IMR-90 (cell line): ENCODE measurements around the gene ZNF593. TPM values are rescaled to one million over a fixed set of nuclear protein-coding genes. Genes with fewer than 3 reads are reported as not detected.

ENCODE experiments used
- ATAC-seq: fragments of 200-7000 bp; cut with Tn5 transposase; 2 replicates; pipeline ENCODE4 v1.9.1; 2020; ENCODE audit warnings: low read depth, mild to moderate bottlenecking, moderate library complexity
- BruUV-seq: library from RNA; stranded (reverse); fragments of 400-500 nt; replicated peaks from 2 replicates; lab custom pipeline; 2021; lab: Mats Ljungman, UMichigan
- CTCF ChIA-PET: fragments of 300-600 bp; formaldehyde crosslinking; extraction: SDS; loops from one replicate; lab custom pipeline; 2021; ENCODE audit warnings: antibody characterized with exemption; lab: Yijun Ruan, JAX
- POLR2A ChIA-PET: fragments of 300-600 bp; sonication (Branson Sonifier 250); formaldehyde crosslinking; loops from one replicate; lab custom pipeline; 2022; ENCODE audit warnings: antibody characterized with exemption; ENCODE audit not compliant: unreplicated experiment; lab: Charles Lee
- DNase-seq: peaks from one replicate; pipeline ENCODE4 v3.0.0; 2013
- H2AFZ ChIP-seq: replicated peaks from 2 replicates; pipeline ENCODE3; 2013; ENCODE audit warnings: low read length, mild to moderate bottlenecking; ENCODE audit not compliant: poor library complexity
- H2AK5ac ChIP-seq: 2 replicates; pipeline ENCODE4 v1.6.1; 2013; ENCODE audit warnings: low read depth, low read length, inconsistent platforms
- H2AK9ac ChIP-seq: replicated peaks from 2 replicates; pipeline ENCODE3; 2013; ENCODE audit warnings: mild to moderate bottlenecking, low read depth, low read length, moderate library complexity; ENCODE audit not compliant: poor library complexity
- H2BK120ac ChIP-seq: 2 replicates; pipeline ENCODE4 v1.6.1; 2013; ENCODE audit warnings: low read depth, low read length, inconsistent platforms
- H2BK15ac ChIP-seq: 3 replicates; pipeline ENCODE4 v1.6.1; 2013; ENCODE audit warnings: low read depth, low read length, inconsistent platforms
- H2BK20ac ChIP-seq: 2 replicates; pipeline ENCODE4 v1.6.1; 2013; ENCODE audit warnings: low read depth, mild to moderate bottlenecking, inconsistent platforms, low read length, moderate library complexity
- H2BK5ac ChIP-seq: 2 replicates; pipeline ENCODE4 v1.6.1; 2013; ENCODE audit warnings: mild to moderate bottlenecking, low read depth, low read length, inconsistent platforms; ENCODE audit not compliant: poor library complexity, severe bottlenecking
- H3K14ac ChIP-seq: replicated peaks from 2 replicates; pipeline ENCODE4 v1.6.1; 2013; ENCODE audit warnings: low read depth, low read length, inconsistent platforms
- H3K18ac ChIP-seq: 2 replicates; pipeline ENCODE4 v1.6.1; 2013; ENCODE audit warnings: low read depth, low read length, control low read depth
- H3K23ac ChIP-seq: 2 replicates; pipeline ENCODE4 v1.6.1; 2013; ENCODE audit warnings: low read depth, low read length, inconsistent platforms
- H3K27ac ChIP-seq: 2 replicates; pipeline ENCODE4 v1.5.1; 2013; ENCODE audit warnings: mild to moderate bottlenecking, control low read depth, low read length; ENCODE audit not compliant: insufficient read depth
- H3K27me3 ChIP-seq: 2 replicates; pipeline ENCODE4 v1.6.1; 2013; ENCODE audit warnings: low read length; ENCODE audit not compliant: control insufficient read depth, insufficient read depth
- H3K36me3 ChIP-seq: 2 replicates; pipeline ENCODE4 v1.6.1; 2013; ENCODE audit warnings: low read length, mixed read lengths; ENCODE audit not compliant: control insufficient read depth, insufficient read depth
- H3K4ac ChIP-seq: 2 replicates; pipeline ENCODE4 v1.6.1; 2013; ENCODE audit warnings: low read depth, low read length, inconsistent platforms
- H3K4me1 ChIP-seq: 2 replicates; pipeline ENCODE4 v1.6.1; 2013; ENCODE audit warnings: low read length, mixed read lengths; ENCODE audit not compliant: control insufficient read depth, insufficient read depth
- H3K4me2 ChIP-seq: 2 replicates; pipeline ENCODE4 v1.6.1; 2013; ENCODE audit warnings: low read depth, mild to moderate bottlenecking, control low read depth, low read length, moderate library complexity
- H3K4me3 ChIP-seq: 2 replicates; pipeline ENCODE4 v1.5.1; 2013; ENCODE audit warnings: low read depth, mild to moderate bottlenecking, control low read depth, low read length, moderate library complexity; ENCODE audit not compliant: insufficient read depth
- H3K56ac ChIP-seq: 2 replicates; pipeline ENCODE4 v1.6.1; 2013; ENCODE audit warnings: low read length, inconsistent platforms; ENCODE audit not compliant: insufficient read depth; ENCODE audit errors: extremely low read depth
- H3K79me1 ChIP-seq, 2 experiments: 2 replicates each; pipeline ENCODE4 v1.6.1; 2013; ENCODE audit warnings: low read length in 2 of 2, inconsistent platforms in 1 of 2, low read depth in 1 of 2
- H3K9ac ChIP-seq: 2 replicates; pipeline ENCODE4 v1.6.1; 2013; ENCODE audit warnings: low read depth, low read length, control low read depth
- H3K9me1 ChIP-seq: 2 replicates; pipeline ENCODE4 v1.6.1; 2013; ENCODE audit warnings: low read length, inconsistent platforms; ENCODE audit not compliant: insufficient read depth
- H3K9me3 ChIP-seq: 2 replicates; pipeline ENCODE4 v1.6.1; 2013; ENCODE audit warnings: low read length; ENCODE audit not compliant: control insufficient read depth, insufficient read depth
- H4K20me1 ChIP-seq: 2 replicates; pipeline ENCODE4 v1.6.1; 2013; ENCODE audit warnings: low read length, inconsistent platforms; ENCODE audit not compliant: insufficient read depth
- H4K5ac ChIP-seq: 2 replicates; pipeline ENCODE4 v1.6.1; 2013; ENCODE audit warnings: mild to moderate bottlenecking, low read depth, low read length, control low read depth
- H4K8ac ChIP-seq, 2 experiments: 2 replicates each; pipeline ENCODE4 v1.6.1; 2013; ENCODE audit warnings: low read depth in 2 of 2, low read length in 2 of 2, control low read depth in 1 of 2, inconsistent platforms in 1 of 2
- H4K91ac ChIP-seq: 2 replicates; pipeline ENCODE4 v1.6.1; 2013; ENCODE audit warnings: low read depth, low read length, inconsistent platforms; ENCODE audit not compliant: insufficient read depth
- CEBPB ChIP-seq: IDR thresholded peaks from 2 replicates; pipeline ENCODE4 v1.6.1; 2012; ENCODE audit warnings: low read depth, low read length, improper control_type of control experiment
- MAZ ChIP-seq: IDR thresholded peaks from 2 replicates; pipeline ENCODE4 v1.6.1; 2012; ENCODE audit warnings: low read depth, mild to moderate bottlenecking, low read length, improper control_type of control experiment, moderate library complexity, borderline replicate concordance
- SMC3 ChIP-seq: fragments of 150-350 bp; IDR thresholded peaks from 2 replicates; pipeline ENCODE4 v1.6.1; 2016; ENCODE audit warnings: low read depth, mild to moderate bottlenecking, antibody characterized with exemption, low read length, moderate library complexity
- WGBS, 2 experiments: methylation state at CpG; one replicate each; pipeline versions ENCODE4 v1.1.5 to v1.1.7; 2013; ENCODE audit warnings: missing lambda C conversion rate in 2 of 2; ENCODE audit not compliant: insufficient read length in 1 of 2; ENCODE audit errors: extremely low coverage in 2 of 2; 5-methylcytosine and 5-hydroxymethylcytosine counted together
- dilution Hi-C: fragments of 300-500 bp; cut with HindIII; formaldehyde crosslinking; loops from one replicate; pipeline ENCODE4 v1.14.3; 2018; ENCODE audit warnings: low sequenced_read_pairs; ENCODE audit not compliant: unreplicated experiment
- in situ Hi-C: fragments of 300-500 bp; cut with MboI; formaldehyde crosslinking; loops from 3 replicates; pipeline ENCODE4 v1.14.3; 2019; ENCODE audit warnings: low sequenced_read_pairs, inconsistent platforms, mixed read lengths
- intact Hi-C: fragments of 100-400 bp; cut with micrococcal nuclease; formaldehyde crosslinking; loops from 2 replicates; pipeline ENCODE4 v1.10.0; 2022
- polyA plus RNA-seq, 3 experiments: library from polyadenylated mRNA; depleted of rRNA; stranded (reverse); fragments of >200 nt; gene quantifications; 2 replicates each; pipeline ENCODE4 v1.2.3, GENCODE V29; 2012; ENCODE audit warnings: low replicate concordance in 1 of 3
- total RNA-seq: library from RNA; depleted of rRNA; stranded (reverse); fragments of >200 nt; gene quantifications from 2 replicates; pipeline ENCODE4 v1.2.3, GENCODE V29; 2012
- TF ChIP-seq, protein P1 (sequence below): conservative IDR thresholded peaks from 2 replicates; pipeline ENCODE4 v1.5.1; 2012; ENCODE audit warnings: mild to moderate bottlenecking, low read depth, low read length, improper control_type of control experiment

ZNF593 gene
- total and polyA plus RNA-seq, 2 of the 4 experiments (the other 2 are of a cell fraction) = 22.2 to 57.7 TPM

DNA sequence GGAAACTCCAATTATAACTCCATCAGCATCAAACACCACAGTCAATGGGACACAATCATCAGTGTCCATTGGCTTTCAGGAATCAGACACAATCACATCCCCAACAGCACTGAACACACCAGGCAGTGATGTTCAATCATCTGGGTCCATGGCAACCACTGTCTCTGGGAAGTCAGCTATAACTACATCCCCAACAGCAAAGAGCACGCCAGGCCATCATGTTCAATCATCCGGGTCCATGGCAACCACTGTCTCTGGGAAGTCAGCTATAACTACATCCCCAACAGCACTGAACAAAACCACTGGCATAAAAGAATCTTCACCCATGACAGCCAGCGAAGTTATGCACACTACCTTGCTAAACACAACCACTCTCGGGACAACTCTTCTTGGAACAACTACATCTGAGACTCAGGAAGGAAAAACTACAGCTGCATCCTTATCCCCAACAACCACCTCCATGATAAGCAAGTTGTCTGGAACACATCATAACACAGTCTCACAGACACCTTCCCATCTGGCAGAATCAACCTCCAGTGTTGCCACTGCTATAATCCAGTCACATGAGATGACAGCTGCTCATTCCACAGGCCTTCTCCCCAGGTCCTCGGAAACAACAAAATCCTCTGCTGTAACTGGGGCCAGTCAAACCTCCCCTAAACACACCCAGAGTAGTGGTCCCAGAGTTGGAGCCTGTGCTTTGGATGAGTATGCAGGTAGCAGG, 40.6 kb downstream of the ZNF593 start:
- BruUV-seq = no TSS peak
- Histone ChIP-seq H3K4me2 (no peak overlapping the region), H3K9ac (no peak overlapping the region), H3K4me3 (no peak overlapping the region), H2BK5ac (no peak overlapping the region), H3K18ac (no peak overlapping the region), H2AK5ac (no peak overlapping the region), H4K20me1 (no peaks in the 10 kb centered on the region), H2BK120ac (no peak overlapping the region), H4K8ac (no peak overlapping the region), H4K91ac (no peak overlapping the region), H3K14ac (no peak overlapping the region), H2BK15ac (no peak overlapping the region), H2AK9ac (no peak overlapping the region), H3K23ac (no peak overlapping the region), H3K79me1 (no peaks in the 10 kb centered on the region), H3K9me1 (no peaks in the 10 kb centered on the region), H3K56ac (no peak overlapping the region), H3K36me3 (no peaks in the 10 kb centered on the region), H3K27ac (no peak overlapping the region), H2BK20ac (no peak overlapping the region), H3K4me1 (no peaks in the 10 kb centered on the region), H3K9me3 (no peaks in the 10 kb centered on the region), H3K4ac (no peak overlapping the region), H3K27me3 (peaks cover 26% of the 10 kb centered on the region), H4K5ac (no peak overlapping the region), H2AFZ (no peak overlapping the region)
- ChIA-PET POLR2A (no interaction called here), CTCF (no interaction called here)
- no peak for DNase-seq
- no peak for ATAC-seq
- TF ChIP-seq, protein P1, sequence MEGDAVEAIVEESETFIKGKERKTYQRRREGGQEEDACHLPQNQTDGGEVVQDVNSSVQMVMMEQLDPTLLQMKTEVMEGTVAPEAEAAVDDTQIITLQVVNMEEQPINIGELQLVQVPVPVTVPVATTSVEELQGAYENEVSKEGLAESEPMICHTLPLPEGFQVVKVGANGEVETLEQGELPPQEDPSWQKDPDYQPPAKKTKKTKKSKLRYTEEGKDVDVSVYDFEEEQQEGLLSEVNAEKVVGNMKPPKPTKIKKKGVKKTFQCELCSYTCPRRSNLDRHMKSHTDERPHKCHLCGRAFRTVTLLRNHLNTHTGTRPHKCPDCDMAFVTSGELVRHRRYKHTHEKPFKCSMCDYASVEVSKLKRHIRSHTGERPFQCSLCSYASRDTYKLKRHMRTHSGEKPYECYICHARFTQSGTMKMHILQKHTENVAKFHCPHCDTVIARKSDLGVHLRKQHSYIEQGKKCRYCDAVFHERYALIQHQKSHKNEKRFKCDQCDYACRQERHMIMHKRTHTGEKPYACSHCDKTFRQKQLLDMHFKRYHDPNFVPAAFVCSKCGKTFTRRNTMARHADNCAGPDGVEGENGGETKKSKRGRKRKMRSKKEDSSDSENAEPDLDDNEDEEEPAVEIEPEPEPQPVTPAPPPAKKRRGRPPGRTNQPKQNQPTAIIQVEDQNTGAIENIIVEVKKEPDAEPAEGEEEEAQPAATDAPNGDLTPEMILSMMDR = no peak
- TF ChIP-seq MAZ (no peak), CEBPB (no peak), SMC3 (no peak)
- intact Hi-C loops (no loop called here), dilution Hi-C loops (no loop called here), in situ Hi-C loops (no loop called here)
- 72% methylated on average over 2 of the region's 5 CpGs; no CpG with 5 or more reads in 1 of the 2 experiments for WGBS, 2 experiments
